GM23248 (cell line): ENCODE results near the gene SRCIN1. TPM values are rescaled to one million over a fixed set of nuclear protein-coding genes. Genes with fewer than 3 reads are reported as not detected.

ENCODE experiments used
- DNase-seq: peaks from one replicate; pipeline ENCODE4 v3.0.0-alpha.2; 2015
- H2AFZ ChIP-seq: fragments of 200-600 bp; sonication (generic); 2 replicates; pipeline ENCODE4 v1.6.1; 2016; ENCODE audit warnings: antibody characterized with exemption
- H3F3A ChIP-seq: fragments of 200-600 bp; sonication (generic); 2 replicates; pipeline ENCODE4 v1.6.1; 2016; ENCODE audit warnings: mild to moderate bottlenecking, antibody characterized with exemption, mixed run types; ENCODE audit not compliant: insufficient read depth
- H3K27ac ChIP-seq: fragments of 200-600 bp; sonication (generic); 2 replicates; pipeline ENCODE4 v1.5.1; 2016; ENCODE audit warnings: mild to moderate bottlenecking
- H3K27me3 ChIP-seq: fragments of 200-600 bp; sonication (generic); replicated peaks from 2 replicates; pipeline ENCODE4 v1.6.1; 2016; ENCODE audit warnings: mild to moderate bottlenecking; ENCODE audit not compliant: insufficient read depth
- H3K36me3 ChIP-seq: fragments of 200-600 bp; sonication (generic); 2 replicates; pipeline ENCODE4 v1.6.1; 2016; ENCODE audit warnings: low read depth, mild to moderate bottlenecking
- H3K4me1 ChIP-seq: fragments of 200-600 bp; sonication (generic); 2 replicates; pipeline ENCODE4 v1.6.1; 2016; ENCODE audit warnings: mild to moderate bottlenecking; ENCODE audit not compliant: insufficient read depth
- H3K4me2 ChIP-seq: fragments of 200-600 bp; sonication (generic); one replicate; pipeline ENCODE4 v1.6.1; 2016; ENCODE audit warnings: mild to moderate bottlenecking; ENCODE audit not compliant: unreplicated experiment
- H3K4me3 ChIP-seq: fragments of 200-600 bp; sonication (generic); 2 replicates; pipeline ENCODE4 v1.5.1; 2016; ENCODE audit warnings: mild to moderate bottlenecking
- H3K79me2 ChIP-seq: fragments of 200-600 bp; sonication (generic); 2 replicates; pipeline ENCODE4 v1.6.1; 2016; ENCODE audit warnings: mild to moderate bottlenecking; ENCODE audit not compliant: insufficient read depth
- H3K9ac ChIP-seq: fragments of 200-600 bp; sonication (generic); 2 replicates; pipeline ENCODE4 v1.6.1; 2016; ENCODE audit warnings: mild to moderate bottlenecking
- H3K9me2 ChIP-seq: fragments of 200-600 bp; sonication (generic); 2 replicates; pipeline ENCODE4 v1.6.1; 2016; ENCODE audit warnings: mixed run types, mild to moderate bottlenecking, moderate library complexity; ENCODE audit not compliant: insufficient read depth
- H3K9me3 ChIP-seq: fragments of 200-600 bp; sonication (generic); one replicate; pipeline ENCODE4 v1.6.1; 2017; ENCODE audit warnings: low read depth
- H4K20me1 ChIP-seq: fragments of 200-600 bp; sonication (generic); 2 replicates; pipeline ENCODE4 v1.6.0; 2016; ENCODE audit not compliant: insufficient read depth
- EZH2 ChIP-seq: fragments of 200-600 bp; sonication (generic); IDR thresholded peaks from 2 replicates; pipeline ENCODE4 v1.6.1; 2018; ENCODE audit warnings: antibody characterized with exemption, mild to moderate bottlenecking; ENCODE audit not compliant: insufficient read depth, poor library complexity, severe bottlenecking
- EZH2phosphoT487 ChIP-seq: fragments of 200-600 bp; sonication (generic); IDR thresholded peaks from 2 replicates; pipeline ENCODE4 v1.6.1; 2018; ENCODE audit warnings: antibody characterized with exemption, moderate library complexity, mild to moderate bottlenecking, low read depth; ENCODE audit not compliant: insufficient read depth
- WGBS, 2 experiments: methylation state at CpG; one replicate each; pipeline ENCODE4 v1.1.6; 2015 to 2017; ENCODE audit warnings: low lambda C conversion rate in 2 of 2, low coverage in 1 of 2; ENCODE audit errors: missing lambda C conversion rate in 2 of 2; 5-methylcytosine and 5-hydroxymethylcytosine counted together
- in situ Hi-C: fragments of 300-500 bp; cut with MboI; formaldehyde crosslinking; loops from 2 replicates; pipeline ENCODE4 v1.15.0; 2020
- polyA plus RNA-seq: library from polyadenylated mRNA; unstranded; fragments of >200 nt; fragmentation: Nextera tagmentation; extraction: Ambion mirVana; gene quantifications from 2 replicates; pipeline ENCODE4 v1.2.1, GENCODE V29; 2016
- total RNA-seq: library from RNA; depleted of rRNA; stranded (reverse); fragments of >200 nt; shearing (Covaris generic); gene quantifications from 2 replicates; pipeline ENCODE4 v1.2.3, GENCODE V29; 2014

SRCIN1 gene
- total and polyA plus RNA-seq, 2 experiments from 2014 or later, result not detected

DNA sequence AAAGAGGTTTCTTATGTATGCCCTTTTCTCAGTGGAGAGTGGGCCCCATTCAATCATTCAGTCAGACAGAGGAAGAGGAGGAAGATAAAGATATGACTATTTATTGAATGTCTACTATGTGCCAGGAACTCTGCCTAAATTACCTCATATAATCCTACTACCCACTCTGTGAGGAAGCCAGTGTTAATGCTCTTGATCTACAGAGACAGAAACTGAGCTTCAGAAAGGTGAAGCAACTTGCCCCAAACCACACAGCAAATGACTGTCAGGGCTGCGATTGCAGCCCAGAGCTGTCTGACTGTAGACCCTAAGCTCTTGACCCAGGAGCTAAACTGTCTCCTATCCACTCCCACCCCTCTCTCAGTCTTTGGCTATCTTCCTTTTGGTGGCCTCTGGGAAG lies 8.4 kb downstream of the SRCIN1 start:
- peaks cover 32% of the 10 kb centered on the region for H3K27me3 ChIP-seq

DNA sequence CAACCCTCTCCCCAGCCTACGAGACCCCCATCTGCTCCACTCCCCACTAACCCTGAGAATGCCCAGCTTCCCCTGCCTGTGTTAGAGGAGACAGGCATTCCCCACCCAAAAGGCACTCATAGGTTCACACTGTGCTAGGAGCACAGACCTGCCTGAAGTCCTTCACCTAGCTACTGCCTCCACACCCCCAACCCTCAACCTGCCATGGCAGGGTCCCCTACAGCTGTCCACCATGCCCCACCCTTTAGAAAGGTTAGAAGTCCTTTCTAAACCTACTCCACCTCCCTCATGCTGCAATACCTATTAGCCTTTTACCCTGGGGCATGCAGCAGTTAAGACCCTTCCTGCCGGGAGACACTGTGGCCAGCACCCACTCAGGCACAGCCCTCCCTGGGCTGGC lies 9.1 kb downstream of the SRCIN1 start:
- H3K4me1 ChIP-seq, result peaks cover 4% of the 10 kb centered on the region; the same call in 1 of the 2 replicates
- no peaks in the 10 kb centered on the region for H3F3A ChIP-seq
- TF ChIP-seq EZH2 (no peak), EZH2phosphoT487 (no peak)
- H3K27ac ChIP-seq, result no peak overlapping the region
- no peak overlapping the region for H3K4me3 ChIP-seq
- H3K4me2 ChIP-seq, result no peak overlapping the region
- H3K9me2 ChIP-seq, result no peaks in the 10 kb centered on the region
- no peak overlapping the region for H3K9ac ChIP-seq
- 31 to 48% methylated on average over 2 of the region's 2 CpGs for WGBS, 2 experiments
- H3K36me3 ChIP-seq, result no peaks in the 10 kb centered on the region
- H4K20me1 ChIP-seq, result no peaks in the 10 kb centered on the region
- no peak for DNase-seq
- peaks cover 32% of the 10 kb centered on the region for H3K27me3 ChIP-seq
- H3K79me2 ChIP-seq, result no peaks in the 10 kb centered on the region
- in situ Hi-C loops, result no loop called here
- no peaks in the 10 kb centered on the region for H3K9me3 ChIP-seq
- H2AFZ ChIP-seq, result no peak overlapping the region

More for the DNA sequence above, 8.4 kb downstream of the SRCIN1 start:
- no peaks in the 10 kb centered on the region for H4K20me1 ChIP-seq
- H3K4me3 ChIP-seq, result no peak overlapping the region
- TF ChIP-seq EZH2phosphoT487 (no peak), EZH2 (no peak)
- 93 to 100% methylated on average over 1 of the region's 1 CpG for WGBS, 2 experiments
- no peak for DNase-seq
- no peaks in the 10 kb centered on the region for H3K9me2 ChIP-seq
- H2AFZ ChIP-seq, result no peak overlapping the region
- no peaks in the 10 kb centered on the region for H3K36me3 ChIP-seq
- H3K27ac ChIP-seq, result no peak overlapping the region
- no peaks in the 10 kb centered on the region for H3F3A ChIP-seq
- no peak overlapping the region for H3K9ac ChIP-seq
- H3K4me2 ChIP-seq, result no peak overlapping the region
- in situ Hi-C loops, result no loop called here
- no peaks in the 10 kb centered on the region for H3K4me1 ChIP-seq
- H3K79me2 ChIP-seq, result no peaks in the 10 kb centered on the region
- no peaks in the 10 kb centered on the region for H3K9me3 ChIP-seq

DNA sequence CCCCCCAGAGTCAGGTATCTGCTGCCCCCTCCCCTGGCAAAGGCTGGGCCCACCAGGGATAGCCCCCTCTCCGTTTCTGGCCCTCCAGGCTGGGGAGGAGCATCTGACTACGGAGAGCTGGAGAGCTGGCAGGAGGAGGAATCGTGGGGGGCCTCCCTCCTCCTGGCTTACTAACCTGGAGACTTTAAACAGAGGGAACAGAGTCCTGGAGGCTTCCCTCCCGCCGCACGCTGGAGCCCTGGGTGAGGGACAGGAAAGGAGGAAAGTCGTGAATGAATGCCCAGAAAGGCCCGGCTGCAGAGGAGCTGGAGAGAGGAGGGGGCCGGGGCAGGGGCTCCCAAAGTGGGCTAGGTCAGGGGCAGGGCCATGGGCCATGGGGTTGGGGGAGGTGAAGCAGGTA lies 9.9 kb downstream of the SRCIN1 start:
- H3K27me3 ChIP-seq, result peaks cover 32% of the 10 kb centered on the region
- no peaks in the 10 kb centered on the region for H3K36me3 ChIP-seq
- in situ Hi-C loops, result no loop called here
- no peaks in the 10 kb centered on the region for H3K9me3 ChIP-seq
- H4K20me1 ChIP-seq, result no peaks in the 10 kb centered on the region
- H3K4me3 ChIP-seq, result no peak overlapping the region
- peaks cover 9% of the 10 kb centered on the region; the same call in 1 of the 2 replicates for H3K4me1 ChIP-seq
- no peak overlapping the region for H2AFZ ChIP-seq
- no peak for DNase-seq
- 70 to 77% methylated on average over 8 to 9 of the region's 9 CpGs for WGBS, 2 experiments
- no peaks in the 10 kb centered on the region for H3K79me2 ChIP-seq
- H3K4me2 ChIP-seq, result no peak overlapping the region
- no peak overlapping the region for H3K9ac ChIP-seq
- no peaks in the 10 kb centered on the region for H3K9me2 ChIP-seq
- H3F3A ChIP-seq, result no peaks in the 10 kb centered on the region
- TF ChIP-seq EZH2, result no peak
- no peak for TF ChIP-seq EZH2phosphoT487
- H3K27ac ChIP-seq, result no peak overlapping the region

DNA sequence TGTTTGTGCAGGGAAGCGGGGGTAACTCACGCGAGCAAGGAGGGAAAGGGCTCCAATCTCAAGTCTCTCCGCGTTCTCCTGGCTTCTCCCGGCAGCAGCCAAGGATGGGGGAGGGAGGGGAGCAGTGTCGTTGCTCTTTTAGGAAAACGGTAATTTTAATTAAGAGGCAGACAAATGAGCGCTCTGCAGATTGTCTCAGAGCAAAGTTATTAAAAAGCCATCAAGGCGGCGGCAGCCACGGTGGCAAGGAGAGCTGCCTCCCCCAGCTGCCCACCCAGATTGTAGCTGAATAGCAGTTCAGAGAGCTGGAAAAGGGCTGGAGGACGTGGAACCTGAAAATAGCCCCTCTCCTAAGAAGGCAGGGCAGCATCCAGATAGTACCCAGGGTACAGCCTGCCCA lies 11.6 kb downstream of the SRCIN1 start:
- Histone ChIP-seq H4K20me1 (no peaks in the 10 kb centered on the region), H3K27me3 (peaks cover 36% of the 10 kb centered on the region), H3K9me3 (no peaks in the 10 kb centered on the region), H3K27ac (no peak overlapping the region), H3K4me2 (no peak overlapping the region), H3K36me3 (no peaks in the 10 kb centered on the region), H3K9me2 (no peaks in the 10 kb centered on the region), H3K79me2 (no peaks in the 10 kb centered on the region), H3K9ac (no peak overlapping the region), H3K4me3 (no peak overlapping the region), H2AFZ (no peak overlapping the region), H3F3A (no peaks in the 10 kb centered on the region), H3K4me1 (peaks cover 9% of the 10 kb centered on the region; the same call in 1 of the 2 replicates)
- 69 to 72% methylated on average over 13 of the region's 13 CpGs for WGBS, 2 experiments
- TF ChIP-seq EZH2phosphoT487, result no peak
- TF ChIP-seq EZH2, result no peak
- DNase-seq, result no peak
- in situ Hi-C loops, result no loop called here

DNA sequence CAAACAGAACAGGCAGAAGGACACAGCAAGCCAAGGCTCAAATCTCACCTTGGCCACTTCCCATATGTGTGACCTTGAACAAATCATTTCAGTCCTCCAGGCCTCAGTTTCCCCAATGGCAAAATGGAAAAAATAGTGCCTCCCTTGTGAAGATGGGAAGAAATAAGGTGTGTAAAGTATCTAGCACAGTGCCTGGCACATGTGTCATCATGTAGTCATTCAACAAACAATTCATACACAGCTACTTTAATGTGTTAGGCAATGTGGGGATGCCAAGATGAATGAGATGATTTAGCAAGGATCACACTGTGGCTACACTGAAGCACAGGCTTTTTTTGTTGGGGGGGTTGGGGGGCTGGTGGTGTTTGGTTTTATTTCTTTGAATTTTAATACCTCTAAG lies 13.3 kb downstream of the SRCIN1 start:
- Histone ChIP-seq H3K27ac (no peak overlapping the region), H3K9me3 (no peaks in the 10 kb centered on the region), H3K4me2 (no peak overlapping the region), H4K20me1 (no peaks in the 10 kb centered on the region), H3F3A (no peaks in the 10 kb centered on the region), H3K9ac (no peak overlapping the region), H3K79me2 (no peaks in the 10 kb centered on the region), H3K4me1 (peaks cover 9% of the 10 kb centered on the region; the same call in 1 of the 2 replicates), H3K4me3 (no peak overlapping the region), H2AFZ (no peak overlapping the region), H3K27me3 (peaks cover 30% of the 10 kb centered on the region), H3K36me3 (no peaks in the 10 kb centered on the region), H3K9me2 (no peaks in the 10 kb centered on the region)
- in situ Hi-C loops, result no loop called here
- no peak for DNase-seq
- TF ChIP-seq EZH2 (no peak), EZH2phosphoT487 (no peak)
